AG09309 (cell line): ENCODE measurements around the gene KCTD1.

Source experiments
- DNase-seq: peaks from one replicate; pipeline ENCODE4 v3.0.0-alpha.2; 2010; ENCODE audit warnings: low read depth
- H3K4me3 ChIP-seq: 2 replicates; pipeline ENCODE4 v1.5.1; 2011; ENCODE audit warnings: mild to moderate bottlenecking, low read depth, low read length, moderate library complexity; ENCODE audit not compliant: control insufficient read depth
- CTCF ChIP-seq: IDR thresholded peaks from 2 replicates; pipeline ENCODE4 v1.5.1; 2011; ENCODE audit warnings: mild to moderate bottlenecking, low read depth, low read length, inconsistent platforms; ENCODE audit not compliant: insufficient read depth, control insufficient read depth; ENCODE audit errors: missing control alignments

Gene KCTD1

GRCh38 chr18:26407736-26408601, 140.4 kb downstream of the KCTD1 start:
- DNase-seq = no peak
- no peak overlapping the region for H3K4me3 ChIP-seq
- no peak for TF ChIP-seq CTCF

GRCh38 chr18:26406854-26407517, 141.4 kb downstream of the KCTD1 start:
- no peak for TF ChIP-seq CTCF
- no peak for DNase-seq
- H3K4me3 ChIP-seq = no peak overlapping the region

GRCh38 chr18:26406324-26406723, 142.0 kb downstream of the KCTD1 start:
- no peak for DNase-seq
- H3K4me3 ChIP-seq = no peak overlapping the region
- no peak for TF ChIP-seq CTCF

GRCh38 chr18:26405190-26405801, 143.1 kb downstream of the KCTD1 start:
- TF ChIP-seq CTCF = peak; percentile 74
- no peak overlapping the region for H3K4me3 ChIP-seq
- DNase-seq = no peak
